ENCODE results near the gene AGMO. TPM values are rescaled to one million over a fixed set of nuclear protein-coding genes. Genes with fewer than 3 reads are reported as not detected.

Gene AGMO
- total RNA-seq, 1 donor from 2014 or later, result 0.34 TPM

DNA sequence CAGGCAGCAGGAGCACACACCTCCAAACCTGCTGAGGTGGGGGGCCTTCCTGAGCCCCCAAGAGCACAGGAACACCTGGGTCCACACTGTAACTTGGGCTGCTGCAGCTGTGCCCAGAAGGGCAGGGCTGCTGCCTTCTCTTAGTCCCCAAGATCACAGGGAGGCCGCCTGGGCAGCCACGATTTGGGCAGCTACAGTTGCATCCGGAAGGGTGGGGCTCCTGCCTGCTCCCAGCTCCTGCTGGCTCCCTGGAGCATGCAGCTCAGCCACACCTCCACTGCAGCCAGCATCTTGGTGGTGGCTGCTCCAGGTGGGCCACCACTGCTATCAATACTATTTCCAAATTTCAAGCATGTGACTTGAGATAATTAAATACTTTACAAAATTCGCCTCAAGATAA, 38.5 kb upstream of the AGMO start:
- Mint-ChIP-seq H3K27ac (ENCODE audit: unreplicated experiment) (no peak overlapping the region), H3K4me3 (ENCODE audit: unreplicated experiment) (no peak overlapping the region), H3K27me3 (ENCODE audit: low read depth, unreplicated experiment) (no peaks in the 10 kb centered on the region), H3K9me3 (ENCODE audit: unreplicated experiment) (no peaks in the 10 kb centered on the region), H3K36me3 (ENCODE audit: low read depth, unreplicated experiment) (no peaks in the 10 kb centered on the region), H3K4me1 (ENCODE audit: low read depth, unreplicated experiment) (peaks cover 20% of the 10 kb centered on the region)
- no peak for DNase-seq (ENCODE audit: low read depth)
- no peaks in the 10 kb centered on the region for H3K36me3 ChIP-seq (ENCODE audit: insufficient read depth, low read length)
- no peak overlapping the region for H2AFZ ChIP-seq (ENCODE audit: low read depth, low read length)
- H3K27me3 ChIP-seq (ENCODE audit: insufficient read depth, low read length), result no peaks in the 10 kb centered on the region
- no peak overlapping the region for H3K4me3 ChIP-seq (ENCODE audit: insufficient read depth, low read depth, low read length)
- no peak overlapping the region for H3K27ac ChIP-seq (ENCODE audit: low read depth, low read length)
- no peak for FAIRE-seq
- no peaks in the 10 kb centered on the region for H4K20me1 ChIP-seq (ENCODE audit: insufficient read depth, low read length)
- no peak overlapping the region for H3K4me2 ChIP-seq (ENCODE audit: low read length)
- TF ChIP-seq EZH2 (IDR thresholded peaks at IDR 0.05; ENCODE audit: insufficient read depth, low read length), result no peak
- TF ChIP-seq, protein P1, sequence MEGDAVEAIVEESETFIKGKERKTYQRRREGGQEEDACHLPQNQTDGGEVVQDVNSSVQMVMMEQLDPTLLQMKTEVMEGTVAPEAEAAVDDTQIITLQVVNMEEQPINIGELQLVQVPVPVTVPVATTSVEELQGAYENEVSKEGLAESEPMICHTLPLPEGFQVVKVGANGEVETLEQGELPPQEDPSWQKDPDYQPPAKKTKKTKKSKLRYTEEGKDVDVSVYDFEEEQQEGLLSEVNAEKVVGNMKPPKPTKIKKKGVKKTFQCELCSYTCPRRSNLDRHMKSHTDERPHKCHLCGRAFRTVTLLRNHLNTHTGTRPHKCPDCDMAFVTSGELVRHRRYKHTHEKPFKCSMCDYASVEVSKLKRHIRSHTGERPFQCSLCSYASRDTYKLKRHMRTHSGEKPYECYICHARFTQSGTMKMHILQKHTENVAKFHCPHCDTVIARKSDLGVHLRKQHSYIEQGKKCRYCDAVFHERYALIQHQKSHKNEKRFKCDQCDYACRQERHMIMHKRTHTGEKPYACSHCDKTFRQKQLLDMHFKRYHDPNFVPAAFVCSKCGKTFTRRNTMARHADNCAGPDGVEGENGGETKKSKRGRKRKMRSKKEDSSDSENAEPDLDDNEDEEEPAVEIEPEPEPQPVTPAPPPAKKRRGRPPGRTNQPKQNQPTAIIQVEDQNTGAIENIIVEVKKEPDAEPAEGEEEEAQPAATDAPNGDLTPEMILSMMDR (IDR thresholded peaks at IDR 0.05; ENCODE audit: insufficient read depth, low read depth, low read length), result no peak
- H3K9me3 ChIP-seq (ENCODE audit: insufficient read depth, low read depth, low read length), result no peaks in the 10 kb centered on the region
- H3K9ac ChIP-seq (ENCODE audit: low read length), result no peak overlapping the region
- no peaks in the 10 kb centered on the region for H3K79me2 ChIP-seq (ENCODE audit: insufficient read depth, low read length)
- no peaks in the 10 kb centered on the region for H3K4me1 ChIP-seq (ENCODE audit: insufficient read depth, low read length)

DNA sequence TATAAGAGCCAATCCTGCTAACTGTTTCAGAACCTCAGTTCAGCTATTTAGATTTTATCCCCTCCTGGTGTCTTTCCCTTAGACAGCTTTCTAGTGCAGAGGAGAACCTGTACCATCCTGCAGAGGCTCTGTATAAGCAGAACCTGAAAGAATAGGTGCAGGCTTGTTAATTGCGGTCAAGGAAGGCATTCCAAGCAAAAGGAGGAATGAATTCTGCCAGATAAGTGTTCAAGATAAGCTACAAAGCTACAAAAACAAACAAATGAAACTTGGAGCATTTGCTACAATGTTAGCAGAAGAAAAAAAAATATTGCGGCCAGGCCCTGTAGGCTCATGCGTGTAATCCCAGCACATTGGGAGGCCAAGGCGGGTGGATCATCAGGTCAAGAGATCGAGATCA, 32.6 kb upstream of the AGMO start:
- DNase-seq (ENCODE audit: low read depth), result no peak
- Histone ChIP-seq H3K27me3 (ENCODE audit: insufficient read depth, low read length) (no peaks in the 10 kb centered on the region), H3K4me3 (ENCODE audit: insufficient read depth, low read depth, low read length) (no peak overlapping the region), H2AFZ (ENCODE audit: low read depth, low read length) (no peak overlapping the region), H3K36me3 (ENCODE audit: insufficient read depth, low read length) (no peaks in the 10 kb centered on the region), H3K4me1 (ENCODE audit: insufficient read depth, low read length) (no peaks in the 10 kb centered on the region), H3K9me3 (ENCODE audit: insufficient read depth, low read depth, low read length) (no peaks in the 10 kb centered on the region), H3K9ac (ENCODE audit: low read length) (no peak overlapping the region), H3K79me2 (ENCODE audit: insufficient read depth, low read length) (no peaks in the 10 kb centered on the region), H3K27ac (ENCODE audit: low read depth, low read length) (no peak overlapping the region), H3K4me2 (ENCODE audit: low read length) (no peak overlapping the region), H4K20me1 (ENCODE audit: insufficient read depth, low read length) (no peaks in the 10 kb centered on the region)
- Mint-ChIP-seq H3K9me3 (ENCODE audit: unreplicated experiment) (no peaks in the 10 kb centered on the region), H3K4me1 (ENCODE audit: low read depth, unreplicated experiment) (no peaks in the 10 kb centered on the region), H3K4me3 (ENCODE audit: unreplicated experiment) (no peak overlapping the region), H3K36me3 (ENCODE audit: low read depth, unreplicated experiment) (no peaks in the 10 kb centered on the region), H3K27me3 (ENCODE audit: low read depth, unreplicated experiment) (no peaks in the 10 kb centered on the region), H3K27ac (ENCODE audit: unreplicated experiment) (no peak overlapping the region)
- TF ChIP-seq, protein P1 (IDR thresholded peaks at IDR 0.05; ENCODE audit: insufficient read depth, low read depth, low read length), result no peak
- TF ChIP-seq EZH2 (IDR thresholded peaks at IDR 0.05; ENCODE audit: insufficient read depth, low read length), result no peak
- no peak for FAIRE-seq

DNA sequence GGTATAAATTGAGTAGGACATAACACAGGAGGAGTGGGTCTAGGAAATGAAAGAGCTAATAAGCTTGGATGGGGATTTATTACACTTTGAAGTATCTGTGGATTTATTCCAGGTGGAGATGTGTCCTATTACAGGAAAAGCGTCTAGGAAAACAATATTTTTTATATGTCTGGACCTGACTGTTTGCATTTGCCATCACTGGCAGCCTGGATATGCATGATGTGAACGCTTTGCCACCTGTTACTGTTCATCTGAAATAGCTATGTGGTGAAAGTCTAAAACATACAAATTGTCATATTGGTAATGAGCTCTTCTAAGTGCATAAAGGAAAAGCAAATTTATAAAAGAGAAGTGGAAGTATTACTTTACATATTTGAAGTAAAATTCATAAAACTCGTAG, 31.6 kb upstream of the AGMO start:
- no peak overlapping the region for H3K27ac Mint-ChIP-seq (ENCODE audit: unreplicated experiment)

More for the DNA sequence above, 31.6 kb upstream of the AGMO start:
- H3K27me3 Mint-ChIP-seq (ENCODE audit: low read depth, unreplicated experiment), result no peaks in the 10 kb centered on the region
- no peaks in the 10 kb centered on the region for H3K36me3 Mint-ChIP-seq (ENCODE audit: low read depth, unreplicated experiment)
- H3K4me3 Mint-ChIP-seq (ENCODE audit: unreplicated experiment), result no peak overlapping the region
- Histone ChIP-seq H3K4me2 (ENCODE audit: low read length) (no peak overlapping the region), H3K4me3 (ENCODE audit: insufficient read depth, low read depth, low read length) (no peak overlapping the region), H3K79me2 (ENCODE audit: insufficient read depth, low read length) (no peaks in the 10 kb centered on the region), H2AFZ (ENCODE audit: low read depth, low read length) (no peak overlapping the region), H3K9ac (ENCODE audit: low read length) (no peak overlapping the region), H3K9me3 (ENCODE audit: insufficient read depth, low read depth, low read length) (no peaks in the 10 kb centered on the region), H3K36me3 (ENCODE audit: insufficient read depth, low read length) (no peaks in the 10 kb centered on the region), H3K4me1 (ENCODE audit: insufficient read depth, low read length) (no peaks in the 10 kb centered on the region), H3K27ac (ENCODE audit: low read depth, low read length) (no peak overlapping the region), H4K20me1 (ENCODE audit: insufficient read depth, low read length) (no peaks in the 10 kb centered on the region), H3K27me3 (ENCODE audit: insufficient read depth, low read length) (no peaks in the 10 kb centered on the region)
- no peak for FAIRE-seq
- TF ChIP-seq, protein P1 (IDR thresholded peaks at IDR 0.05; ENCODE audit: insufficient read depth, low read depth, low read length), result no peak
- no peak for TF ChIP-seq EZH2 (IDR thresholded peaks at IDR 0.05; ENCODE audit: insufficient read depth, low read length)
- H3K4me1 Mint-ChIP-seq (ENCODE audit: low read depth, unreplicated experiment), result no peaks in the 10 kb centered on the region
- DNase-seq (ENCODE audit: low read depth), result no peak
- no peaks in the 10 kb centered on the region for H3K9me3 Mint-ChIP-seq (ENCODE audit: unreplicated experiment)
